ENCODE results near the gene VPS51.
A peak's percentile ranks its signal among the peaks of the same experiment; 100 is the strongest.
"Not testable (repeated sequence)": the region's sequence is repeated elsewhere in the genome, so short reads cannot be mapped to it uniquely, and the experiment has no call there.

Gene VPS51

DNA sequence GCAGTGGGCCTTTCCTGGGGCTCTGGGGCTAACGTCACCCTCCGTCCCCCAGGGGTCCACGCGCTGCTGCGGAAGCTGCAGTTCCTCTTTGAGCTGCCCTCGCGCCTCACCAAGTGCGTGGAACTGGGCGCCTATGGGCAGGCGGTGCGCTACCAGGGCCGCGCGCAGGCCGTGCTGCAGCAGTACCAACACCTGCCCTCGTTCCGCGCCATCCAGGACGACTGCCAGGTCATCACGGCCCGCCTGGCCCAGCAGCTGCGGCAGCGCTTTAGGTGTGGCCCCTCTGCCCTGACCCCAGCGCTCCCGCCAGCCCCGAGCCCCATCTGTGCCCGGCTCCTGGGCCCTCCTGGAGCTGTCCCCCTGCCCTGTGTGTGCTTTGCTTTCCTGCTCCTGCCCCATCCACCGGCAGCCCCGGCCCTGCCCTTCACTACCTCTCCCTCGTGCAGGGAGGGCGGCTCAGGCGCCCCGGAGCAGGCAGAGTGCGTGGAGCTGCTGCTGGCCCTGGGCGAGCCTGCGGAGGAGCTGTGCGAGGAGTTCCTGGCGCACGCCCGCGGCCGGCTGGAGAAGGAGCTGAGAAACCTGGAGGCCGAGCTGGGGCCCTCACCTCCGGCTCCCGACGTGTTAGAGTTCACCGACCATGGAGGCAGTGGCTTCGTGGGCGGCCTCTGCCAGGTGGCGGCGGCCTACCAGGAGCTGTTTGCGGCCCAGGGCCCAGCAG is 11.9 kb downstream of the VPS51 start:
- DNase-seq (ENCODE audit: low read depth) = no peak

- DNase-seq (ENCODE audit: low read depth) = no peak
Measured at GRCh38 chr11:65108469-65109123, 12.6 kb downstream of the VPS51 start.

DNA sequence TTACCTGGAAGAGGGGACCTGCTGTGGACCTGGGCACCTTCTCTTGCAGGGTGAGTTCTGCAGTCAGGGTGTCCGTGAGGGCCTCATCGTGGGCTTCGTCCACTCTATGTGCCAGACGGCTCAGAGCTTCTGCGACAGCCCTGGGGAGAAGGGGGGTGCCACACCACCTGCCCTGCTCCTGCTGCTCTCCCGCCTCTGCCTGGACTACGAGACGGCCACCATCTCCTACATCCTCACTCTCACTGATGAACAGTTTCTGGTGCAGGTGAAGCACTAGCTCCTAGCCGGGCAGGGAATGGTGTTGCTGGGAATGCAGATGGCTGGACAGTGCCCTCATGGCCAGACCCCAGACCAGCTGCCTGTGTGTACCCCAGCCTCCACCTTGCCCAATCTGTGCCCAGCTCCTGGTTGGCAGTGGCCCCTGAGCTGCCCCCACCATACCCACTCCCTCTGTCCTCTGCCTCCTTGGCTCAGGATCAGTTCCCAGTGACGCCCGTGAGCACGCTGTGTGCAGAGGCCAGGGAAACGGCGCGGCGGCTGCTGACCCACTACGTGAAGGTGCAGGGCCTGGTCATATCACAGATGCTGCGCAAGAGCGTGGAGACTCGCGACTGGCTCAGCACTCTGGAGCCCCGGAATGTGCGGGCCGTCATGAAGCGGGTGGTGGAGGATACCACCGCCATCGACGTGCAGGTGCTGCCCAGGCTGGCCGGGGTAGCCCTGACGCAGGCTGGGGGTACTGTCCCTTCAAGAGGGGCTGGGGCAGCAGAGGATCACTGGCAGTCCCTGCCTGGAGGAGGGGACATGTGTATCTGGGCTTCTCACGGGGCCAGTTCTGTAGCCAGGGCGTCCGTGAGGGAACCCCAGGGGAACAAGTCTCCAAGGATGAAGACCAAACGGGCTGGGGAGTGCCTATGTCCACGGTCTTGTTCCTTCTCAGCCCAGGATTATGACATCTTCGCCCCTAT is 13.5 kb downstream of the VPS51 start:
- DNase-seq (ENCODE audit: low read depth) = no peak

DNA sequence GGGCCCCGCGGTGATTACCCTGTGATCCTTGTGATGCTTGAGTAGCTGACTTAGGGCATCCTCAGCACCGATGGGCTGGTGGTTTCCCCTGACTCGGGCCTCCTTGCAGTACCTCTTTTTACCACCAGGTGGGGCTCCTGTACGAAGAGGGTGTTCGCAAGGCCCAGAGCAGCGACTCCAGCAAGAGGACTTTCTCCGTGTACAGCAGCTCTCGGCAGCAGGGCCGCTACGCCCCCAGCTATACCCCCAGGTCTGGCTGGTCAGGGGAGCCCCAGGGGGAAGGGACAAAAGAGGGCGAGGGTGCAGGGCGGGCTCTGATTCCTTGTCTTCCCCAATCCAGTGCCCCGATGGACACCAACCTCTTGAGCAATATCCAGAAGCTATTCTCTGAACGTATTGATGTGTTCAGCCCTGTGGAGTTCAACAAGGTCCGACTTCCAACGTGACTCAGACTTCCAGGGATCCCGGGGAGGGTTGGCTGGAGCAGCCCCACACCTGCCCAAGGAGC is 14.4 kb downstream of the VPS51 start:
- DNase-seq (ENCODE audit: low read depth) = peak; percentile 81

- no peak for DNase-seq (ENCODE audit: low read depth)
Measured at GRCh38 chr11:65111159-65111743, 15.2 kb downstream of the VPS51 start.

DNA sequence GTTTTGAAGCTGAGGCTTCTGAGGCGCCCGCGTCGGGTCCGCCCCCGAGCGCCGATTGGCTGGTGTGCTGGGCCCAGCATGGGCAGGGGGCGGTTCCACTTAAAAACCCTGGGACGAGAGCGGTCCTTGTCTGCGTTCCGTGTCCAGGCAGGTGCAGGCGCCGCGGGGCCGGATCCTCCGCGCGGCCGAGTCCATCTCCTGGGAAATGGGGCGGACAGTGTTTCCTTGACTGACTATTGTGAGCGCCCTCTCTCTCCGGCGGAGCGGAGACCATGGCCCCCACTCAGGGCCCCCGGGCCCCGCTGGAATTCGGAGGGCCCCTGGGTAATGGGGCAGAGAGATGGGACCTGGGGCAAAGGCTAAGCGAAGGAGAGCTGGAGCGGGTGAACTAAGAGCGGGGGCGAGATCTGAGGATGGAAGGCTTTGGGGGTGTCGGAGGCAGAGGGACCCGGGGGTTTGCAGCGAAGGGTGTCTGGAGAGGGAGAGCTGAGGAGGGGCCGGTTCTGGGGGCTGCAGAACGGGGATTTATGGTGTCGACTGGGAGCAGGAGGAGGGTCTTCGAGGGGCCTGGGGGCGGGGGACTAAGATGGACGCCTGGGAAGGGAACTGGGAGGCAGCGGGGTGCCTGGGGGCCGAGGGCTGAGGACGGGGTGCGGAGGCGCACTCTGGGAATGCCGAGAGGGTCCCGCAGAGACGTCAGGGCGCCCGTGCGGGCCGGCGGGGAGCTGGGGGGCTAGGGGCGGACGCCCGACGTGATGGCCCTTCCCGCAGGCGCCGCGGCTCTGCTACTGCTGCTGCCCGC is 15.9 kb downstream of the VPS51 start, which contains the start of gene TM7SF2:
TM7SF2 (plus strand) TSS at position 129 of the 802 bp plus-strand sequence; CDS start at position 273, 144 bp downstream.
- peak; percentile 92 for DNase-seq (ENCODE audit: low read depth)

DNA sequence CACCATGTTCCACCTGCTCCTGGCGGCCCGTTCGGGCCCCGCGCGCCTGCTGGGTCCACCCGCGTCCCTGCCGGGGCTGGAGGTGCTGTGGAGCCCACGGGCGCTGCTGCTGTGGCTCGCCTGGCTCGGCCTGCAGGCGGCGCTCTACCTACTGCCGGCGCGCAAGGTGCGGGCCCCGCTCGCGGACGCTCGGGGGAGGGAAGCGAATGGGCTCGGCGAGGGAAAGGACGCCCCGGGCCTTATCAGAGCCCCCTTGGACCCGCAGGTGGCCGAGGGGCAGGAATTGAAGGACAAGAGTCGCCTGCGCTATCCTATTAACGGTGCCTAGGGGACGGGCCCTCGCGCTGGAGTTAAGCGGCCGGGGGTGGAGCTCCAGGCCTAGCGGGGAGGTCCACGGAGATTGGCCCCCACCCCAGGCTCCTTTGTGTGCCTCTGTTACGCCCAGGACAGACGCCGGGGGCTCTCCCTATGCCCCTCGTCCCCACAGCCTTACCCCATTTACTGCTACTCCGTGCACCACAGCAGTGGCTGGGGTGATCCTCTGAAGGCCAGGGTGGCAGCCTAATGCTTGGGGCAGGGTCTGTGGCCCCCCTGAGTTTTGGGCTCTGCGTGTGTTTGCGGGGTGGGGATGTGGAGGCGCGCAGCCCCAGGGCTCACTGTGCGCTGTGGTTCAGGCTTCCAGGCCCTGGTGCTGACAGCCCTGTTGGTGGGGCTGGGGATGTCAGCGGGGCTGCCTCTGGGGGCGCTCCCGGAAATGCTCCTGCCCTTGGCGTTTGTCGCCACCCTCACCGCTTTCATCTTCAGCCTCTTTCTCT is 16.7 kb downstream of the VPS51 start:
- peak; percentile 38 for DNase-seq (ENCODE audit: low read depth)

GRCh38 chr11:65113361-65113756 is 17.3 kb downstream of the VPS51 start:
- no peak for DNase-seq (ENCODE audit: low read depth)

DNA sequence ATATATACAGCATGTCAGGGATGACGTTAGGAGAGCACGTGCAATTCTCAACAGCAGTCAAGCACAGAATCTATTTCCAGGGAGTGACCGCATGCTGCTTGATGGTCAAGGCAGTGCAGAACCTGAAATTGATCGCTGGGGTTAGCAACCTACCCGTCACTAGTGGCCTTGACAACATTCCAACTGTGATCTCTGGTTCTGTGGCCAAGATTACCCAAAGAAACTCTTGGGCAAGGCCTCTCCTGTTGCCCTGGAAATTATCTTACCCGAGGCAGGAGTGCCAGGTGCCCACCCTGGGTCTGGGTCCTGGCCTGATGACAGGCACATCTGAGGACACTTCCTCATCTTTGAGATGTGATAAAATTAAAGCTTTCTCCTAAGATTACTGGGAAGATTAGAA is 17.8 kb downstream of the VPS51 start:
- no peak for DNase-seq (ENCODE audit: low read depth)

GRCh38 chr11:65114538-65115171 is 18.6 kb downstream of the VPS51 start:
- DNase-seq (ENCODE audit: low read depth) = no peak

DNA sequence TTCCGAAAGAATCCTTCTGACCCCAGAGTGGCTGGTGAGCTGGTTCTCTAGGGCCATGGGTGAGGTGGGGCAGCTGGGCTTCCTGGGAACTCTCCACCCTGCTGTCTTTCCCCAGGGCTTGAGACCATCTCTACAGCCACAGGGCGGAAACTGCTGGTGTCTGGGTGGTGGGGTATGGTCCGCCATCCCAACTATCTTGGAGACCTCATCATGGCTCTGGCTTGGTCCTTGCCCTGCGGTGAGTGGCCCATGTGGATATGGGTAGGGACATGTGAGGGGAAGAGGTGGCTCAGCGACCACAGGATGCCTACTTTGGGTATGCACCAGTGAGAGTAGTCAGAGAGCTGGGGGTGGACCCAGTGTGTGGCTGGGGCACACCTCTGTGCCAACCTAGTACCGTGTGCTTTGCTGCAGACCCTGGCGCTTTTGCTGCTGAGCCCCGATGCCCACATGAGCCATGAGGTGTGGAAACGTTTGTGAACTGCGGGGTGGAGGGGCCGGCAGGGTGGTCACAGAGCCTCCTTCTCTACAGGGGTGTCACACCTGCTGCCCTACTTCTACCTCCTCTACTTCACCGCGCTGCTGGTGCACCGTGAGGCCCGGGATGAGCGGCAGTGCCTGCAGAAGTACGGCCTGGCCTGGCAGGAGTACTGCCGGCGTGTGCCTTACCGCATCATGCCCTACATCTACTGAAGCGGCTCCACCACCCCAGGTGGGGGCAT is 19.5 kb downstream of the VPS51 start:
- no peak for DNase-seq (ENCODE audit: low read depth)

- DNase-seq (ENCODE audit: low read depth) = peak; percentile 81
Measured at GRCh38 chr11:65116370-65117205, 20.6 kb downstream of the VPS51 start.

- peak; percentile 98 for DNase-seq (ENCODE audit: low read depth)
Measured at GRCh38 chr11:65117206-65118096, 21.4 kb downstream of the VPS51 start, which contains the start of gene ZNHIT2. Gene ZNHIT2, minus strand, starts transcription at chr11:65117701. Its CDS starts 48 bp downstream, at chr11:65117653.

DNA sequence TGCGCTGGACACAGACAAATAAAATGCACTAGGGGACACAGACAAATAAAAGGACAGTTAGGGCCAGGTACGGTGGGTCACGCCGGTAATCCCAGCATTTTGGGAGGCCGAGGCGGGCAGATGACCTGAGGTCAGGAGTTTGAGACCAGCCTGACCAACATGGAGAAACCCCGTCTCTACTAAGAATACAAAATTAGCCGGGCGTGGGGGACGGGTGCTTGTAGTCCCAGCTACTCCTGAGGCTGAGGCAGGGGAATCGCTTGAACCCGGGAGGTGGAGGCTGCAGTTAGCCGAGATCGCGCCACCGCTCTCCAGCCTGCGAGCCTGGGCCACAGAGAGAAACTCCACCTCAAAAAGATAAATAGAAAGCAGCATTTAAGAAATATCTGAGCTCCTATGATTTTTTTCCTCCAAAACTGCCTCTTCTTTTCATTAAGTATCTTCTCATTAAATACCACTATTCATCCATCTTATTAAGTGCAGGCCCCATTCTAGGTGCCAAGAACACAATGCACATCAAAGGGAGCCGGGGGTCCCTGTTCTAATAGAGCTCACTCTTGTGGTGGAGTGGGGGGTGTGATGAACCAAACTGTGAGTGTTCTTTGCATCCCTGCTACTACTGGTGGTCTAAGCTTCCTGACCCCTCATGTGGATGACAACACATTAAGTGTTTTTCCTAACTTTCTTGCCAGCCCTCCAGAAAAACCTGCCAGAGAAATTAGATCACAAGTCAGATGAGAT is 22.3 kb downstream of the VPS51 start:
- DNase-seq (ENCODE audit: low read depth) = no peak

DNA sequence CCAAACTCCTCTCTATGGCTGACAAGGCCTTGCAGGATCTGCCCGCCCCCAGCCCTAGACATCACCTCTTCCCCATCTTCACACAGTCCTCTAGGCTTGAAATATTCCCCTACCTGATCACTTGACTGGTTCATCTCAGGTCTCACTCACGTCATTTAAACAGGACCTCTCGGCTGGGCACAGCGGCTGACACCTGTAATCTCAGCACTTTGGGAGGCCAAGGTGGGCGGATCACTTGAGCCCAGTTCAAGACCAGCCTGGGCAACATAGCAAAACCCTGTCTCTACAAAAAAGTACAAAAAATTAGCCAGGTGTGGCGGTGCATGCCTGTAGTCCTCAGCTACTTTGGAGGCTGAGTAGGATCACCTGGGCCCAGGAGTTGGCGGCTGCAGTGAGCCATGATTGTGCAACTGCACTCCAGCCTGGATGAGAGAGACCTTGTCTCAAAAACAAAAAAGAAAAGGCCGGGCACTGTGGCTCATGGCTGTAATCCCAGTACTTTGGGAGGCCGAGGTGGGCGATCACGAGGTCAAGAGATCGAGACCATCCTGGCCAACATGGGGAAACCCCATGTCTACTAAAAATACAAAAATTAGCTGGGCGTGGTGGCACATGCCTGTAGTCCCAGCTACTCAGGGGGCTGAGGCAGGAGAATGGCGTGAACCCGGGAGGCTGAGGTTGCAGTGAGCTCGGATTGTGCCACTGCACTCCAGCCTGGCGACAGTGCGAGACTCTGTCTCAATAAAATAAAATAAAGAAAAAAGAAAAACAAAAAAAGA is 23.1 kb downstream of the VPS51 start:
- DNase-seq (ENCODE audit: low read depth) = not testable (repeated sequence)
